ENCODE results near the gene HDAC2.

HDAC2 gene

DNA sequence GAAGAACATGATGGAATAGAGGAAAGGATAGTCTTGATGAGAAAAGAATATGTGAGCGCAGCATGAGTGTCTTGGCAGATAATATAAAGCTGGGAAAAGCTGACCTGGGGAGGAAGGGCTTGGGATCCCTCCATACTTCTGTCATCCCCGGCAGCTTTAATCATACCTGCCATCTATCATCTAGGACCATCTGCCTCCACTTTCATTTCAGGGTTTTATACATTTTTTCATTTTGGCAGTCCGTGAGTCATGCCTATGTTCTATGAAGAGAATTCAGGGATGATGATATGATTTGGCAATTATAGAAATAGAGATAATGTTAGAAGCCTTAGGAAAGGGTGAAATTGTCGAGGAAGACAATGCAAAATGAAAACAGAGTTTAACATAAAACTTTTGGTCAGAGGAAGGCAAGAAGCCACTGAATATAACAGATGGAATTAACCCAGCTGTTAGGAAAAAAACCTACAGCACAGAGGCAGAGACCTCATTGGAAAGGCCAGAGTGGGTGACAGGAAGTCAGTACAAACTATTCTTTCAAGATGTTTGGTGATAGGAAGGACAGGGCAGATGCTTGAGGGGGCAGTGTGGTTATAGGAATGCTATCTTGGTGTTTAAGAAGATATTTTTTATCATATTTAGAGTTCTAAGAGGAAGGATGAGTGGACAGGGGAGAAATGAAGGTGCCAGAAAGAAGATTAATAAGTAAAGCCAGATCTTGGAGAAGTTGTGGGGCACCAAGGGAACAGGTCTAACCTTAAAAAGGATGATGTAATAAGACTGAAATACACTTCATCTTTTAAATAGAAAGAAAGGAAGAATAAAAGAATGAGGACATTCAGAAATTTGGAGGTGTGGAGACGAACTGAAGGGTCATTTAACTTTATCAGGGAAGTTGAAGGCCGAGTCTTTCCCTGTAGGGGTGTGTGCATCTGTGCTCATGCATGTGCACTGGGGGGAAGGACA is 76.0 kb downstream of the HDAC2 start:
- Histone ChIP-seq H3K4me3 (ENCODE audit: low read length) (no peak overlapping the region), H3K4me2 (ENCODE audit: low read depth, low read length) (no peak overlapping the region), H3K79me2 (ENCODE audit: low read length) (no peaks in the 10 kb centered on the region), H3K9ac (ENCODE audit: low read length) (no peak overlapping the region), H4K20me1 (ENCODE audit: insufficient read depth, low read length) (no peaks in the 10 kb centered on the region), H2AFZ (ENCODE audit: low read length) (no peak overlapping the region), H3K27ac (ENCODE audit: low read length) (no peak overlapping the region), H3K9me3 (replicated peaks; ENCODE audit: insufficient read depth, low read length) (no peaks in the 10 kb centered on the region), H3K27me3 (replicated peaks; ENCODE audit: insufficient read depth, low read length) (no peaks in the 10 kb centered on the region), H3K9me2 (replicated peaks; ENCODE audit: insufficient read depth, low read length) (no peaks in the 10 kb centered on the region), H3K4me1 (ENCODE audit: low read length) (no peaks in the 10 kb centered on the region), H3F3A (ENCODE audit: insufficient read depth, low read length) (no peaks in the 10 kb centered on the region), H3K36me3 (replicated peaks; ENCODE audit: insufficient read depth, low read length) (no peaks in the 10 kb centered on the region)
- no peak for TF ChIP-seq EZH2phosphoT487 (IDR thresholded peaks at IDR 0.05; ENCODE audit: low read length)
- no peak for TF ChIP-seq EZH2 (optimal IDR thresholded peaks at IDR 0.05; ENCODE audit: low read depth, low read length)
- TF ChIP-seq, protein P1, sequence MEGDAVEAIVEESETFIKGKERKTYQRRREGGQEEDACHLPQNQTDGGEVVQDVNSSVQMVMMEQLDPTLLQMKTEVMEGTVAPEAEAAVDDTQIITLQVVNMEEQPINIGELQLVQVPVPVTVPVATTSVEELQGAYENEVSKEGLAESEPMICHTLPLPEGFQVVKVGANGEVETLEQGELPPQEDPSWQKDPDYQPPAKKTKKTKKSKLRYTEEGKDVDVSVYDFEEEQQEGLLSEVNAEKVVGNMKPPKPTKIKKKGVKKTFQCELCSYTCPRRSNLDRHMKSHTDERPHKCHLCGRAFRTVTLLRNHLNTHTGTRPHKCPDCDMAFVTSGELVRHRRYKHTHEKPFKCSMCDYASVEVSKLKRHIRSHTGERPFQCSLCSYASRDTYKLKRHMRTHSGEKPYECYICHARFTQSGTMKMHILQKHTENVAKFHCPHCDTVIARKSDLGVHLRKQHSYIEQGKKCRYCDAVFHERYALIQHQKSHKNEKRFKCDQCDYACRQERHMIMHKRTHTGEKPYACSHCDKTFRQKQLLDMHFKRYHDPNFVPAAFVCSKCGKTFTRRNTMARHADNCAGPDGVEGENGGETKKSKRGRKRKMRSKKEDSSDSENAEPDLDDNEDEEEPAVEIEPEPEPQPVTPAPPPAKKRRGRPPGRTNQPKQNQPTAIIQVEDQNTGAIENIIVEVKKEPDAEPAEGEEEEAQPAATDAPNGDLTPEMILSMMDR (IDR thresholded peaks at IDR 0.05; ENCODE audit: low read length): no peak
- no peak for DNase-seq

DNA sequence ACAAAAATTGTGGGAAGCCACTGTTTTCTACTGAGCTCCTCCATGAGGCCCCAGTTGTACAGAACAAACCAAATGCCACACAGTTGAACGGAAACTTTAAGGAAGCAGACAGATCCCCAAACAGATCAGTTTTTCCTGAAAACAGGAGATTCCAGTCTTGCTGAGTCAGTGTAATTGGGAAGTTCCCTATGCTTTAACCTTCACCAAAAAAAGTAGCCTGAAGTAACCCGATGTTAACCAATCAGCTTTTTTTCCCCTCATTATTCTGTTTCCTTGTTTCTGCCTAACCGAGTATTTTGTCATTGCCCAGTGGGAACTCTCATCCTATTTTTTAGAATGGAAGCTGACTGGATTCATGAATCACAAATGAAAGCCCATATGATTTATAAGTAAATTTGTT is 77.1 kb downstream of the HDAC2 start:
- H3K36me3 ChIP-seq (replicated peaks; ENCODE audit: insufficient read depth, low read length): no peaks in the 10 kb centered on the region
- H3K79me2 ChIP-seq (ENCODE audit: low read length): no peaks in the 10 kb centered on the region
- DNase-seq: no peak
- no peaks in the 10 kb centered on the region for H3K4me1 ChIP-seq (ENCODE audit: low read length)
- H3K9me2 ChIP-seq (replicated peaks; ENCODE audit: insufficient read depth, low read length): no peaks in the 10 kb centered on the region
- no peak for TF ChIP-seq EZH2 (optimal IDR thresholded peaks at IDR 0.05; ENCODE audit: low read depth, low read length)
- no peak for TF ChIP-seq EZH2phosphoT487 (IDR thresholded peaks at IDR 0.05; ENCODE audit: low read length)
- TF ChIP-seq, protein P1 (IDR thresholded peaks at IDR 0.05; ENCODE audit: low read length): no peak
- H3K27me3 ChIP-seq (replicated peaks; ENCODE audit: insufficient read depth, low read length): no peaks in the 10 kb centered on the region
- no peak overlapping the region for H3K4me2 ChIP-seq (ENCODE audit: low read depth, low read length)
- no peaks in the 10 kb centered on the region for H3K9me3 ChIP-seq (replicated peaks; ENCODE audit: insufficient read depth, low read length)
- no peaks in the 10 kb centered on the region for H3F3A ChIP-seq (ENCODE audit: insufficient read depth, low read length)
- no peak overlapping the region for H2AFZ ChIP-seq (ENCODE audit: low read length)
- H3K4me3 ChIP-seq (ENCODE audit: low read length): no peak overlapping the region
- H4K20me1 ChIP-seq (ENCODE audit: insufficient read depth, low read length): no peaks in the 10 kb centered on the region
- H3K27ac ChIP-seq (ENCODE audit: low read length): no peak overlapping the region
- no peak overlapping the region for H3K9ac ChIP-seq (ENCODE audit: low read length)

DNA sequence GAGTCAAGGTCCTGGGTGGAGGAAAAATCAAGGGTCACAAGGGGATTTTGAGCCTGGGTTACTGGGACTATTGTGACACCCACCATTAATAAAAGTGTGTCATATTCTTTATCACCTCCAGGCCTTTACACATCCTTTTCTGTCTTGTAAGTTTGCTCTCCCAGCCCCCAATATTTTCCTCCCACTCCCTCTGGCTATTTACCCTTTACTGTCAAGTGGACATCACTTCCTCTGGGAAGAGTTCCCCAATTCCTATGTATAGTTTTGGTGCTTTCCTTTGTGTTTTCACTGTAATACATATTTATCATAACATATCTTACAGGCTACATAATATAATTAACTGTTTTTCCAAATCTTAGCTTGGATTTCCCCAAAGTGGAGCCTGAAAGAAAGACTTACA is 77.5 kb downstream of the HDAC2 start:
- no peak overlapping the region for H3K27ac ChIP-seq (ENCODE audit: low read length)
- no peaks in the 10 kb centered on the region for H3K27me3 ChIP-seq (replicated peaks; ENCODE audit: insufficient read depth, low read length)
- H3K4me3 ChIP-seq (ENCODE audit: low read length): no peak overlapping the region
- no peaks in the 10 kb centered on the region for H3K9me3 ChIP-seq (replicated peaks; ENCODE audit: insufficient read depth, low read length)
- no peaks in the 10 kb centered on the region for H3K79me2 ChIP-seq (ENCODE audit: low read length)
- H3K4me1 ChIP-seq (ENCODE audit: low read length): no peaks in the 10 kb centered on the region
- no peaks in the 10 kb centered on the region for H3K9me2 ChIP-seq (replicated peaks; ENCODE audit: insufficient read depth, low read length)
- H3F3A ChIP-seq (ENCODE audit: insufficient read depth, low read length): no peaks in the 10 kb centered on the region
- TF ChIP-seq, protein P1 (IDR thresholded peaks at IDR 0.05; ENCODE audit: low read length): no peak
- TF ChIP-seq EZH2 (optimal IDR thresholded peaks at IDR 0.05; ENCODE audit: low read depth, low read length) (no peak), EZH2phosphoT487 (IDR thresholded peaks at IDR 0.05; ENCODE audit: low read length) (no peak)
- no peak overlapping the region for H3K4me2 ChIP-seq (ENCODE audit: low read depth, low read length)
- no peak overlapping the region for H2AFZ ChIP-seq (ENCODE audit: low read length)
- DNase-seq: no peak
- H3K9ac ChIP-seq (ENCODE audit: low read length): no peak overlapping the region
- no peaks in the 10 kb centered on the region for H4K20me1 ChIP-seq (ENCODE audit: insufficient read depth, low read length)
- no peaks in the 10 kb centered on the region for H3K36me3 ChIP-seq (replicated peaks; ENCODE audit: insufficient read depth, low read length)

Data from MM.1S (cell line).